ENCODE results near the gene SPDYE4. TPM values are rescaled to one million over a fixed set of nuclear protein-coding genes. Genes with fewer than 3 reads are reported as not detected.

Gene SPDYE4
- total RNA-seq, 2 experiments from 2014 or later, result not detected

GRCh38 chr17:8742819-8743218 lies 15.5 kb downstream of the SPDYE4 start:
- ATAC-seq (no peak), DNase-seq (no peak)
- CTCF ChIA-PET, result no interaction called here
- Mint-ChIP-seq H3K4me3 (no peak overlapping the region), H3K36me3 (no peaks in the 10 kb centered on the region), H3K4me1 (peaks cover 20% of the 10 kb centered on the region), H3K27ac (no peak overlapping the region), H3K9me3 (ENCODE audit: low read depth) (no peaks in the 10 kb centered on the region), H3K27me3 (peaks cover 10% of the 10 kb centered on the region)

GRCh38 chr17:8742274-8742673 lies 16.1 kb downstream of the SPDYE4 start:
- DNase-seq (no peak), ATAC-seq (no peak)
- CTCF ChIA-PET, result no interaction called here
- Mint-ChIP-seq H3K9me3 (ENCODE audit: low read depth) (no peaks in the 10 kb centered on the region), H3K27ac (no peak overlapping the region), H3K27me3 (peaks cover 6% of the 10 kb centered on the region), H3K36me3 (no peaks in the 10 kb centered on the region), H3K4me1 (peaks cover 20% of the 10 kb centered on the region), H3K4me3 (no peak overlapping the region)

- DNase-seq, result no peak
- peaks cover 20% of the 10 kb centered on the region for H3K4me1 Mint-ChIP-seq
- CTCF ChIA-PET, result interaction anchor here (1.0 to 1.2 kb wide), 2 partner anchors 9 to 358 kb away, joined by 3 read pairs; no protein-coding TSS in a partner anchor
- no peak for ATAC-seq
- no peaks in the 10 kb centered on the region for H3K36me3 Mint-ChIP-seq
- no peak overlapping the region for H3K4me3 Mint-ChIP-seq
- peaks cover 5% of the 10 kb centered on the region for H3K27me3 Mint-ChIP-seq
- H3K27ac Mint-ChIP-seq, result no peak overlapping the region
- H3K9me3 Mint-ChIP-seq (ENCODE audit: low read depth), result no peaks in the 10 kb centered on the region
Measured at GRCh38 chr17:8741771-8742170, 16.6 kb downstream of the SPDYE4 start.

- Mint-ChIP-seq H3K27ac (no peak overlapping the region), H3K9me3 (ENCODE audit: low read depth) (no peaks in the 10 kb centered on the region)
Measured at GRCh38 chr17:8741366-8741765, 17.0 kb downstream of the SPDYE4 start.

GRCh38 chr17:8740486-8740885 lies 17.9 kb downstream of the SPDYE4 start:
- Mint-ChIP-seq H3K4me3 (peak overlapping the region; percentile 67), H3K27ac (peak overlapping the region; percentile 85), H3K9me3 (ENCODE audit: low read depth) (no peaks in the 10 kb centered on the region), H3K27me3 (peaks cover 11% of the 10 kb centered on the region), H3K4me1 (peaks cover 18% of the 10 kb centered on the region), H3K36me3 (no peaks in the 10 kb centered on the region)
- ATAC-seq, result peak; percentile 64
- CTCF ChIA-PET, result interaction anchor here (0.6 to 2.3 kb wide), 6 partner anchors 11 to 358 kb away, joined by 3 to 8 read pairs (median 3); no protein-coding TSS in a partner anchor
- peak; percentile 71 for DNase-seq

More at GRCh38 chr17:8741366-8741765, 17.0 kb downstream of the SPDYE4 start:
- no peak for ATAC-seq
- no peak for DNase-seq
- H3K36me3 Mint-ChIP-seq, result no peaks in the 10 kb centered on the region
- H3K4me1 Mint-ChIP-seq, result peaks cover 18% of the 10 kb centered on the region
- CTCF ChIA-PET, result interaction anchor here (1.0 to 2.3 kb wide), 4 partner anchors 10 to 358 kb away, joined by 3 to 8 read pairs (median 3); no protein-coding TSS in a partner anchor
- H3K27me3 Mint-ChIP-seq, result peaks cover 9% of the 10 kb centered on the region
- no peak overlapping the region for H3K4me3 Mint-ChIP-seq

GRCh38 chr17:8739097-8739496 lies 19.2 kb downstream of the SPDYE4 start:
- DNase-seq (no peak), ATAC-seq (no peak)
- H3K4me1 Mint-ChIP-seq, result peaks cover 16% of the 10 kb centered on the region
- no peaks in the 10 kb centered on the region for H3K36me3 Mint-ChIP-seq
- no peaks in the 10 kb centered on the region for H3K9me3 Mint-ChIP-seq (ENCODE audit: low read depth)
- no peak overlapping the region for H3K27ac Mint-ChIP-seq
- no peak overlapping the region for H3K4me3 Mint-ChIP-seq
- H3K27me3 Mint-ChIP-seq, result peaks cover 11% of the 10 kb centered on the region
- CTCF ChIA-PET, result interaction anchor here (2.1 to 2.3 kb wide), 2 partner anchors 329 to 355 kb away, joined by 4 to 8 read pairs; no protein-coding TSS in a partner anchor

- Mint-ChIP-seq H3K4me1 (peaks cover 13% of the 10 kb centered on the region), H3K9me3 (ENCODE audit: low read depth) (no peaks in the 10 kb centered on the region), H3K27ac (no peak overlapping the region), H3K27me3 (peaks cover 11% of the 10 kb centered on the region), H3K4me3 (no peak overlapping the region), H3K36me3 (no peaks in the 10 kb centered on the region)
- CTCF ChIA-PET, result interaction anchor here (2.4 kb wide), 1 partner anchor 9 kb away, joined by 6 read pairs; no protein-coding TSS in a partner anchor
- ATAC-seq (no peak), DNase-seq (no peak)
Measured at GRCh38 chr17:8736796-8737195, 21.6 kb downstream of the SPDYE4 start.

GRCh38 chr17:8736362-8736761 lies 22.0 kb downstream of the SPDYE4 start:
- DNase-seq (no peak), ATAC-seq (no peak)
- H3K27me3 Mint-ChIP-seq, result peaks cover 13% of the 10 kb centered on the region
- no peaks in the 10 kb centered on the region for H3K9me3 Mint-ChIP-seq (ENCODE audit: low read depth)
- H3K4me1 Mint-ChIP-seq, result peaks cover 12% of the 10 kb centered on the region
- CTCF ChIA-PET, result interaction anchor here (2.4 kb wide), 1 partner anchor 9 kb away, joined by 6 read pairs; no protein-coding TSS in a partner anchor
- no peak overlapping the region for H3K27ac Mint-ChIP-seq
- no peaks in the 10 kb centered on the region for H3K36me3 Mint-ChIP-seq
- no peak overlapping the region for H3K4me3 Mint-ChIP-seq

- ATAC-seq (no peak), DNase-seq (no peak)
- no peaks in the 10 kb centered on the region for H3K9me3 Mint-ChIP-seq (ENCODE audit: low read depth)
- no peak overlapping the region for H3K4me3 Mint-ChIP-seq
- peaks cover 7% of the 10 kb centered on the region for H3K4me1 Mint-ChIP-seq
- CTCF ChIA-PET, result no interaction called here
- H3K27me3 Mint-ChIP-seq, result peaks cover 17% of the 10 kb centered on the region
- no peaks in the 10 kb centered on the region for H3K36me3 Mint-ChIP-seq
- H3K27ac Mint-ChIP-seq, result no peak overlapping the region
Measured at GRCh38 chr17:8735336-8735939, 22.9 kb downstream of the SPDYE4 start.

- CTCF ChIA-PET, result no interaction called here
- Mint-ChIP-seq H3K4me1 (peaks cover 3% of the 10 kb centered on the region), H3K27me3 (peaks cover 17% of the 10 kb centered on the region), H3K36me3 (no peaks in the 10 kb centered on the region), H3K4me3 (no peak overlapping the region), H3K9me3 (ENCODE audit: low read depth) (no peaks in the 10 kb centered on the region), H3K27ac (no peak overlapping the region)
- ATAC-seq, result no peak
- DNase-seq, result no peak
Measured at GRCh38 chr17:8734876-8735275, 23.5 kb downstream of the SPDYE4 start.

GRCh38 chr17:8732406-8733085 lies 25.8 kb downstream of the SPDYE4 start:
- ATAC-seq, result no peak
- H3K27ac Mint-ChIP-seq, result no peak overlapping the region
- CTCF ChIA-PET, result interaction anchor here (1.4 kb wide), 1 partner anchor 349 kb away, joined by 4 read pairs; no protein-coding TSS in a partner anchor
- no peaks in the 10 kb centered on the region for H3K36me3 Mint-ChIP-seq
- no peak for DNase-seq
- peaks cover 15% of the 10 kb centered on the region for H3K27me3 Mint-ChIP-seq
- no peaks in the 10 kb centered on the region for H3K9me3 Mint-ChIP-seq (ENCODE audit: low read depth)
- H3K4me3 Mint-ChIP-seq, result no peak overlapping the region
- no peaks in the 10 kb centered on the region for H3K4me1 Mint-ChIP-seq

- ATAC-seq (no peak), DNase-seq (no peak)
- H3K9me3 Mint-ChIP-seq (ENCODE audit: low read depth), result no peaks in the 10 kb centered on the region
- H3K27me3 Mint-ChIP-seq, result peaks cover 6% of the 10 kb centered on the region
- H3K4me1 Mint-ChIP-seq, result no peaks in the 10 kb centered on the region
- H3K4me3 Mint-ChIP-seq, result no peak overlapping the region
- H3K36me3 Mint-ChIP-seq, result no peaks in the 10 kb centered on the region
- H3K27ac Mint-ChIP-seq, result no peak overlapping the region
- CTCF ChIA-PET, result no interaction called here
Measured at GRCh38 chr17:8729860-8730259, 28.5 kb downstream of the SPDYE4 start.

GRCh38 chr17:8729421-8729820 lies 28.9 kb downstream of the SPDYE4 start:
- Mint-ChIP-seq H3K27ac (no peak overlapping the region), H3K9me3 (ENCODE audit: low read depth) (no peaks in the 10 kb centered on the region), H3K4me1 (no peaks in the 10 kb centered on the region), H3K4me3 (no peak overlapping the region), H3K27me3 (peaks cover 6% of the 10 kb centered on the region), H3K36me3 (no peaks in the 10 kb centered on the region)
- CTCF ChIA-PET, result no interaction called here
- ATAC-seq, result no peak
- DNase-seq, result no peak

GRCh38 chr17:8728971-8729370 lies 29.4 kb downstream of the SPDYE4 start:
- Mint-ChIP-seq H3K4me1 (no peaks in the 10 kb centered on the region), H3K4me3 (no peak overlapping the region), H3K36me3 (no peaks in the 10 kb centered on the region), H3K9me3 (ENCODE audit: low read depth) (no peaks in the 10 kb centered on the region), H3K27me3 (peaks cover 6% of the 10 kb centered on the region), H3K27ac (no peak overlapping the region)
- CTCF ChIA-PET, result no interaction called here
- ATAC-seq (no peak), DNase-seq (no peak)

Data from activated CD8-positive, alpha-beta memory T cell treated with anti-CD3 and anti-CD28 coated beads, Interleukin-2, amount 10 ng/mL, durations not matched to agents 7 days and 5 days (primary cell).